ENCODE data around the gene SPTLC2.
"Not testable (repeated sequence)": the region's sequence is repeated elsewhere in the genome, so short reads cannot be mapped to it uniquely, and the experiment has no call there.

SPTLC2 gene

GRCh38 chr14:77549451-77549850, 67.0 kb downstream of the SPTLC2 start:
- DNase-seq (ENCODE audit: low spot score) = no peak

- no peak for DNase-seq (ENCODE audit: low spot score)
Measured at GRCh38 chr14:77547512-77548180, 68.8 kb downstream of the SPTLC2 start.

DNA sequence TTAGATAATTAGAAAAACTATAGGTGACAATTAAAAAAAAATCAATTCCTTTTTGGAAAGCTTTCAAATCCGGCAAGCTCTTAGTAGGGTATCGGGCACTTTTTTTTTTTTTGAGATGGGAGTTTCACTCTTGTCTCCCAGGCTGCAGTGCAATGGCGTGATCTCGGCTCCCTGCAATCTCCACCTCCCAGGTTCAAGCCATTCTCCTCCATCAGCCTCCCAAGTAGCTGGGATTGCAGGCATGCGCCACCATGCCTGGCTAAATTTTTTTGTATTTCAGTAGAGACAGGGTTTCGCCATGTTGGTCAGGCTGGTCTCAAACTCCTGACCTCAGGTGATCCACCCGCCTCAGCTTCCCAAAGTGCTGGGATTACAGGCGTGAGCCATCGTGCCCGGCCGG, 71.3 kb downstream of the SPTLC2 start:
- DNase-seq (ENCODE audit: low spot score) = not testable (repeated sequence)

- DNase-seq (ENCODE audit: low spot score) = no peak
Measured at GRCh38 chr14:77544571-77544970, 71.9 kb downstream of the SPTLC2 start.

DNA sequence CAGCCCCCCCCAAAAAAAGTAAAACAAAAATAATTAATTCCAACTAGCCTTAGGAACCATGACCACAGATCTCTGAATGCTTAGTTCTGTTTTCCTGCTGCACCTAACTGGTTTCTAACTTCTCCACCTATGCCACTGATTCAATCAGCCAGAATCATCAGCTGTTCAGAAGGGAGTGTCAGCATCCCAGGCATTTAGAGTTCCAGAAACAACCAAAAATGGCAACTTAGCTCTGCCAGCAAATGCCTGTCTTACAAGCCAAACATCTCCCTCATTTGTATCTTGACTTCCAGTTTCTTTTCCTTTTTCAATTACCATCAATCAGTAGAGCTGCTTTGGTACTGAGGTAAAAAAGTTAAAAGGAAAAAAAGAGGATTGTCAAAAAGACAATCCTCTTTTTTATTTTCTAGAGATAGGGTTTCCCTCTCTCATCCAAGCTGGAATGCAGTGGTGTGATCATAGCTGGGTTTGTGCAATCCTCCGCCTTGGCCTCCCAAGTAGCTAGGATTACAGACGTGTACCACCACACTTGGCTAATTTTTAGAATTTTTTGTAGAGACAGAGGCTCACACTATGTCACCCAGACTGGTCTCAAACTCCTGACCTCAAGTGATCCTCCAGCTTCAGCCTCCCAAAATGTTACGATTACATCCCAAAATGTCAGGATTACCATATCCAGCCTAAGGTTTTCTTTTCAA, 72.7 kb downstream of the SPTLC2 start:
- DNase-seq (ENCODE audit: low spot score) = no peak

GRCh38 chr14:77543240-77543551, 73.2 kb downstream of the SPTLC2 start:
- no peak for DNase-seq (ENCODE audit: low spot score)

DNA sequence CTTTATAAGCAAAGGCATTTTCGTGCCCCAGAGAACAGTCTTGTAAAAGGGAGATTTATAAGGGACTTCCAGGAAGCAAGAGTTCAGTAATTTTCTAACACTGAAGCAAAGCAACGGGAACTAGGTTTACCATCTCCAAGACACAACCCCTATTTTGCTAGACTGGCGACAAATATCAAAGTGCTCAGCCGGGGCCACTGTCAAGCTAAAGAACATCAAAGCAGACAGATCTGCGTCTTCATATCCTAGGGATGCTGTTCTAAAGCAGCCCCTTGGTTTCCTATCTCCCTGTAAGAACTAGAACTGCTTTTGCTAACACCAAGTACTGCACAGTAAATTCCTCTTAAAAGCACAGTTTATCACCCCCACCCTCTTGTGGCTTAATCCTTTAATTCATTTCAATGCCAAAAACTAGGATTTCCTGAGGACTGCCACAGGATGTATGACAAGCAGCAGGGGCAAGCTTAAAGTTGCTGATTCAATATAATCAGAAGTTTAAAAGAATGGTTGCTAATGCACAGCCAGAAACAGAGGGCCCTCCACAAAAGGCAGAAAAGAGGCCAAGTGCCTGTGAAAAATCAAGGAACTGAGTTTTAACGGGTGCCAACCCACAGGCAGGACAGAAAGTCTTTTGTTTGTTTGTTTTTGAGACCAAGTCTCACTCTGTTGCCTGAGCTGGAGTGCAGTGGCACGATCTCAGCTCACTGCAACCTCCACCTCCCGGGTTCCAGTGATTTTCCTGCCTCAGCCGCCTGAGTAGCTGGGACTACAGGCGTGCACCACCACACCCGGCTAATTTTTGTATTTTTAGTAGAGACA, 73.8 kb downstream of the SPTLC2 start:
- DNase-seq (ENCODE audit: low spot score) = no peak

DNA sequence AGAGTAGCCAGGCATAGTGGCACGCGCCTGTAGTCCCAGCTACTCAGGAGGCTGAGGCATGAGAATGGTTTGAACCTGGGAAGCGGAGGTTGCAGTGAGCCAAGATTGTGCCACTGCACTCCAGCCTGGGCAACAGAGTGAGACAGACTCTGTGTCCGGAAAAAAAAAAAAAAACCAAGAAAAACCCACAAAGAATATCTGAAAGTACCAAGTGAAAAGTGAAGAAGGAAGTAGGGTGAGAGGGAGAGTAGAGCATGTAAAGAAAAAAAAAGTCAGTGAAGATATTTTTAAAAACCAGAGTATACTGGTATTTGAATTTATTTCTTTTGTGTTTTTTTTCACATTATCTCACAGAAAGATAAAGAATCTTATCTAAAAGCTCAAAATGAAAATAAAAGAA, 74.5 kb downstream of the SPTLC2 start:
- DNase-seq (ENCODE audit: low spot score) = no peak

DNA sequence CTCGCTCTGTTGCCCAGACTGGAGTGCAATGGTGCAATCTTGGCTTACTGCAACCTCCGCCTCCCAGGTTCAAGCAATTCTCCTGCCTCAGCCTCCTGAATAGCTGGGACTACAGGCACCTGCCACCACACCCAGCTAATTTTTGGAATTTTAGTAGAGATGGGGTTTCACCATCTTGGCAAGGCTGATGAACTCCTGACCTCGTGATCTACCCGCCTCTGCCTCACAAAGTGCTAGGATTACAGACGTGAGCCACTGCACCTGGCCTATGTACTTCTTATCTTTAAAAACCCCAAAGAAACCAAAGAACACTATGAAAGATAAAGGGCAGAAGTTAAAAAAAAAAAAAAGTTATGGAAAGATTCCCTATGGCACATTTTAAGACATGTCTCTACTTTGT, 79.5 kb downstream of the SPTLC2 start:
- not testable (repeated sequence) for DNase-seq (ENCODE audit: low spot score)

- no peak for DNase-seq (ENCODE audit: low spot score)
Measured at GRCh38 chr14:77531071-77531470, 85.4 kb downstream of the SPTLC2 start.

GRCh38 chr14:77529963-77530362, 86.5 kb downstream of the SPTLC2 start:
- DNase-seq (ENCODE audit: low spot score) = no peak

- no peak for DNase-seq (ENCODE audit: low spot score)
Measured at GRCh38 chr14:77529213-77529612, 87.2 kb downstream of the SPTLC2 start.

DNA sequence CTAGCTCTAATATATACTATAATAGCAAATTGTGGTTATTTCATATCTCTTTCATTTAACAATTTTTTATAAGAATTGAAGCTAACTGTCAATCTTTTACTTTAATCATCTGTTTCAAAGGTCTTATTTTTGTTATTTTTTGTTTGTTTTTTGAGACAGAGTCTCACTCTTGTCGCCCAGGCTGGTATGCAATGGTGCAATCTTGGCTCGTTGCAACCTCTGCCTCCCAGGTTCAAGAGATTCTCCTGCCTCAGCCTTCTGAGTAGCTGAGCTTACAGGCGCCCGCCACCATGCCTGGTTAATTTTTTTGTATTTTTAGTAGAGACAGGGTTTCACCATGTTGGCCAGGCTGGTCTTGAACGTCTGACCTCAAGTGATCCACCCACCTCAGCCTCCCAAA, 87.7 kb downstream of the SPTLC2 start:
- DNase-seq (ENCODE audit: low spot score) = not testable (repeated sequence)

DNA sequence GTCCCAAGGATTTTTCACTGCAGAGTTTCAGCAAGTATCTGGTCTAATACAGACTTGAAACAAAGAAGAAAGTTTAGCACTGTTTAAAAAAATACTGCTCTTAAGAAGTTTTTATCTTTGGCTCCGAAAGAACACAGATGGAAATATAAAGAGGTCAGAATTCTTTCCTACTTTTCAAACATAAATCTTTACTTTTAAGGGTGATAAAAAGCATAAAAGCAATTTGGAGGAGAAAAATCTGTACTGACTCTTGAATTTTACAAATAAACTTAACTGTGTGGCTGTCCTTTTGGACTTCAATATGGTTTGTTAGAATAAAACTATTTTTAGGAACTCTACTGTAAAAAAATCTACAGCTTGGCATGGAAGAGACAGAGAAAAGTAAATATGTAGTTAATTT, 90.2 kb downstream of the SPTLC2 start:
- no peak for DNase-seq (ENCODE audit: low spot score)

DNA sequence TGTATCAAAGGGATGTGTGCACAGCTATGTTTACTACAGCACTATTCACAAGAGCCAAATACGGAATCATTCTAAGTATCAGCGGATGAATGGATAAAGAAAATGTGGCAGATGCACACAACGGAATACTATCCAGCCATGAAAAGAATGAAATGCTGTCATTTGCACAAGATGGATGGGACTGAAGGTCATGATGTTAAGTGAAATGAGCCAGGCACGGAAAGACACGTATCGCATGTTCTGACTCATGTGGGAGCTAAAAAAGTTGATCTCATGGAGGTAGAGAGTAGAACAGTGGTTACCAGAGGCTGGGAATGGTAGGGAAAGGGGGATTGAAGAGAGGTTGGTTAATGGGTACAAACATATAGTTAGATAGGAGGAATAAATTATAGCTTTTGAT, 91.9 kb downstream of the SPTLC2 start:
- DNase-seq (ENCODE audit: low spot score) = no peak

GRCh38 chr14:77523109-77523508, 93.3 kb downstream of the SPTLC2 start:
- no peak for DNase-seq (ENCODE audit: low spot score)

- no peak for DNase-seq (ENCODE audit: low spot score)
Measured at GRCh38 chr14:77520555-77520954, 95.9 kb downstream of the SPTLC2 start.

DNA sequence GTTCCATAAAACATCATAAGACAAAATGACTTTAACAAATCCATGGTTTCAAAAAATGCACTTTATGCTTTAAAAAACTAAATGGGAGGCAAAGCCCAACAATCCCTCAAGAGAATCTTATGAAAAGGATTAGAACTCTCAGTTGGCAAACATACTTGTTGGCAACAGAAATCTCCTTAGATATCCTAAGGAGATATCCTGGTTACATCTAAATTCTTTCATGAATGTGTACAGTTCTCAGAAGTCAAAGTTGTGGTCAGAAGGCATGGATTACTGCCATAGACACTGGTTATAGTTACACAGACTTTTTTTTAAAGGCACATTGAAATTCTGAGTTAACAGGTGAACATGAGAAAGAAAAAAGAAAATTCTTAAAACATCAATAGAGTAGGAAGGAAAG, 100.3 kb downstream of the SPTLC2 start:
- DNase-seq (ENCODE audit: low spot score) = no peak

DNA sequence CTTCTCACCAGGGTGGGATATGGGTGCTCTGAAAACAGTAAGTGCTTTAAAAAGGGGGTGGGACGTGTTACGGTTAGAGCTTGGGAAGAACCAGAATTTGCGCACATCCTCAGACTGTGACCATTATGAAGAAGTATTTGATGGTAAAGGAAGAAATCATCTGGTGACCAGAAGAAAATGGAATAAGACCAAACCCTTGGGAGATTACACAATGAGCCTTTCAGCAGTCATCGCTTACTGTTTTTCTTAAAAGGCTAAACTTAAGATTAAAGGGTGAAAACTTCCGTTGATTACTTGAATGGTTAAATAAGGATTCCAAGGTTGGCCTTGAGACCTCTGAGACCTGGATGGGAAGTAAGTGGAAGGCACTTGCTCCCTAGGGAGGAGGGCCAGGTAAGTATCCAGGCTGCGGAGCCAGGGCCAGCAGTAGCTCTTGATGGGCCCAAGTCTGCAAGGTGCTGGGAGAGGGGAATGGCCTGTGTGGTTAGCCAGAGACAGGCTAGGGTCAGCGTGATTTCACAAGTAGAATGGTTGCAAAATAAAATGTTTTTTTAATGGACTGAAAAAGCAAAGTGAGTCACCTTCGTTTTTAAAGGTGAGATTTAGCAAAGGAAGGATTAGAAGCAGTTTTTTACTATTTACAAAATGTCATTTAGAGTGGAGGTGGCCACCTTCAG, 104.8 kb downstream of the SPTLC2 start:
- DNase-seq (ENCODE audit: low spot score) = no peak

DNA sequence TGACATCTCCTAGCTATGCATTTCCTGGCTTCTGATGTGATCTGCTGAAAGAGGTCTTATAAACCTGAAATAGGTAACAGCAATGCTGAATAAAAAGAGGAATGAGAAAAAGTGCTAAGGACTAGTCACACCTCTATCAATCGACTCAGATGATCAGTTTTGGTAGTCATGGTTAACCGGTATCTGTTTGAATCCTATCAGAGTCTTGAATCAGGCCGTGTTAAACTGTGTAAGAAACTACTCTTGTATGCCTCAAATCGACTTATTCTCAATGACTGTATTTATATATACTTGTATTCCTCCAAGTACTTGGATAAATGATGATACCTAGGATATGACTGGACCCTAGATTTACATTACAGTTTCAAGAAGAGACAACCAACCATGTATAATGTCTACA, 107.1 kb downstream of the SPTLC2 start:
- DNase-seq (ENCODE audit: low spot score) = no peak

DNA sequence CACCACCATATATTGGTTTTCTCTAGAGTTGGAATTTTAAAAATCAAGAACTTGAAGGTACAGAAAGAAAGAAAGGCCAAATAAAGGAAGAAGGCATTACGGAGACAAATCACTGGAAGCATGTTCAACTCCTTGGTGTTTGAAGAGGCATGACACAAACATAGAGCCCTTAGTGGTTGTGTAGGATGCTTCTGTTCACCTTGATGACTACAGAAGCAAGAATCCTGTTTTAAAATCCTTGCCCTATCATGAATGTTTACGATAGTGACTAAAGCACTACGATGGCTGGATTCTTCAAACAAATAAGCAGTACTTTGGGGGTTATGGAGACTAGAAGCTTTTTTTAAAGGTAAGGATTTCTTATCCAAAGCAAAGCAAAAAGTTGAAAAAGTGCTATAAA, 107.6 kb downstream of the SPTLC2 start:
- no peak for DNase-seq (ENCODE audit: low spot score)

- no peak for DNase-seq (ENCODE audit: low spot score)
Measured at GRCh38 chr14:77508249-77508648, 108.2 kb downstream of the SPTLC2 start.

- DNase-seq (ENCODE audit: low spot score) = no peak
Measured at GRCh38 chr14:77507762-77508161, 108.7 kb downstream of the SPTLC2 start.

All from activated CD4-positive, alpha-beta T cell treated with anti-CD3 and anti-CD28 coated beads, Interleukin-2, Interleukin-4, amounts not matched to agents 100 ng/mL and 50 ng/mL, durations not matched to agents 16 hours and 8 hours (primary cell).